CD4-positive, alpha-beta T cell treated with Interferon alpha-2 for 1 hour (primary cell): ENCODE results near the gene SLC8A1.

ENCODE experiments used
- DNase-seq, 2 donors: peaks; one replicate each; pipeline ENCODE4 v3.0.0-alpha.2; 2020 to 2022

The SLC8A1 gene

DNA sequence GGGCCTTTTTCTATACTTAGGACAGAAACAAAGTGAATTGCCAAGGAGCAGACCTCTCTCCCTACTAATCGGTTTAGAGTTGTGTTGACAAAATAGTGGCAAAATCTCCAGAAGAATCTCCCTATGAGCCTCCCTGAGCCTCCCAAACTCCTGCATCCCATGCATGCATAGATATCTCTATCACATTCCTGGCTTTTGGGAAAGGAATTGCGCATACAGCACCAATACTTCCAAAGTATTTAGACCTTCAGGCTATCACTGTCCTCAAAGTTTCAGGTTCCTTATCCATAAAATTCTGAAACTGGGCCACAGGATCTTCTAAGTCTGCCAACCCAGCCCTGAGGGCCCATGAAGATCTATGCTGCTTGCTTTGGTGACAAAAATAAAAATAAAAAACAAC lies 152.1 kb downstream of the SLC8A1 start:
- no peak for DNase-seq

DNA sequence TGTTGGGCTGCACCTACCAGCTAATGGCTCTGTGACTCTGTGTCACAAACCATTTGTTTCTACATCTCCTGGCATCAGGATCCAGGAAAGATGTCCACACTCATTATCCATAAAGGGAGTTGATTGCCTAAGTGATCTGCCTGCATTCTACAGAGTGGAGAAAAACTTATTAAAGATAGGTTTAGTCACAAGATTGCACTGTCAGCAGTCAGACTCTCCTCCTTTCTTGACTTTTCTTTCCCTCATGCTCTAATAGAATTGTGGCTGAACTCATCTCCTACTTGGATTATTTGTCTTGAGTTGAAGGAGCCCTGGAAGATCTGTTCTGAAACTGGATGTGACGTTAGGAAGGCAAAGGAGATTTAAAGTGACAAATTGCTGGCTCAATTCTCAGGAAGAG lies 152.7 kb downstream of the SLC8A1 start:
- no peak for DNase-seq

DNA sequence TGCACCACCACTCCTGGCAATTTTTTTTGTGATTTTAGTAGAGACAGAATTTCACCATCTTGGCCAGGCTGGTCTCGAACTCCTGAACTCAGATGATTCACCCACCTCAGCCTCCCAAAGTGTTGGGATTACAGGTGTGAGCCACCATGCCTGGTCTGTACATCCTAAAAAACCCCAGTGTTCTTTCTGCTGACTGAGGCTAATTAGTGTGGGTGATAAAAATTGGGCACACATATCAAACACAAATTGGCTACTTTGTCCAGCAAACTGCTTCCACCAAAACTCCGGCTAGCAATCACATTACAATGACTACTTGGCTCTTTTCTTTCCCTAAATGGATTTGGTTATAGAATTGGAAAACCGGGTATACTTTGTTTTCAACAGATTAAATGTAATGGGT lies 153.9 kb downstream of the SLC8A1 start:
- DNase-seq = no peak

DNA sequence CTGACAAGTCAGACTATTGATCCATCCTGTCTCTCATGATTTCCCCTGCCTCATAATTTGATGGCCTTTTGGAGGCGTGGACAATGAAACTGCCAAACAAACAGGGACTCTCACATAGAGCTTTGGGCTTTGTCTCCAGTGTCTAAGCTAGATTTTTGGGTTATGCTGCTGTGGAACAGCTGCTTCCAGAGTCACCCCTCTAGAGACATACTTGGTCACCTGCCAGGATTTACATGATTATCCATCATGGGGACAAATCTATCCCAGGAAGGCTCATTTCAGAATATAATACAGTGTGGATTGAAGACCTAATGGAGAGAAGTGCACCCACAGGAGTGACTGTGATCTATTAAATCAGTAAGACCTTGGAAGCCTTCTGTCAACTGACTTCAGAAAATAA lies 159.6 kb downstream of the SLC8A1 start:
- DNase-seq = no peak

DNA sequence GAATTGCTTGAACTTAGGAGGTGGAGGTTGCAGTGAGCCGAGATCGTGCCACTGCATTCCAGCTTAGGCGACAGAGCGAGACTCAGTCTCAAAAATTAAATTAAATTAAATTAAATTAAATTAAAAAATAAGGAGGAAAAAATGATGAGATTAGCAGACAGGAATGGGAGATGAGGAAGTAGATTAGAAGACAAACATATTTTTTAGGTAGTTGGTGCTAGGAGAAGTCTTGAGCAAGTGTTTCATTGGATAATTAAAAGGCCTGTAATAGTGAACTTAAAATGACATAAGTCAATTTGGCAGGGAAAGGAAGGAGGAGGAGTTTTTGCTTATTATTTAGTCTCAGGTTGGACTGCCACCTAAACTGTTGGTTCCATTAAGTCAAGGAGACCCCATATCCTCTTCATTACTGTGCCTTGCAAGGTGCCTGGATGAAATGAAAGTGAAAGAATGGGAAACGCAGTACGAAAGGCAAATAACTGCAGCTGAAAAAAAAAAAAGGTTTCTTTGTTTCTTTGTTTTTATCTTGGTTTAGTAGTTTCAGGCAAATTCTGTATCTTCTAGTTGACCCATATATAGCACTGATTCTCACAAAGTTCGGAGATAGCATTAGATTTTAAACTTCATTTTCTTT lies 162.0 kb downstream of the SLC8A1 start:
- no peak for DNase-seq

DNA sequence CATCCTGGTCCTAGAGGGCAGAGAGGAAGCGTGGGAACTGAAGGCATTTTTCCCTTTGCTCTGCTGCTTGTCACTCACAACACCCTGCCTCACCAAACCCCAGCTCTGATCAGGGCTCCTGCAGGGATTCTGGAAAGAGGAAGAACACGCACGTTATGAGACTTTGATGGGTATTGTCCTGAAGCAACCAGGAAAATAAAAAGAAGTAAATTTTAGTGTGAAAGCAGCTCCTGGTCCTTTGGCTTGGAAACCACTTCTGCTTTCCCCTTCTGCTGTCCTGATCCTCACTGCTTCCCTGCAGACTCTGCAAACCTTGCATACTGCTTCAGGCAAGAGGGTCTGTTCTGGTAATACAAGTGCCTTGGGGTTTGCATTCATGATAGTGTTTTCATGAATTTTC lies 164.1 kb downstream of the SLC8A1 start:
- DNase-seq = no peak

DNA sequence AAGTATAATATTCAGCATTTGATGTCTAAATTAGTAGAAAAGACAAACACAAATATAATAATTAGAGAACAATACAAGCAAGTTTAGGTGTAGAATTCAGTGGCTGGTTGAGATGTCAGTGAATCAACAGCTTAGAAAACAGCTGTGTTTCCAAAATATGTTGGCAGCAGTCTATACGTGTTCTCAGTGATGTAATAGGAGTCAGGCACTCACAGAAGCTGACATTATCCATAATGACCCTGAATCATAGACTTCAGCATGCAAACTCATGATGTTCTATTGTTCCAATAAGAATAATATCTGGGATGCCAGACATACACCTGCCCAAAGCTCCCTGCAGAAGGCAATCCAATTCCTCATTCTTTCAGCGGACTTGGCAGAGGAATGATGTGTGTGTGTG lies 164.7 kb downstream of the SLC8A1 start:
- DNase-seq = no peak

DNA sequence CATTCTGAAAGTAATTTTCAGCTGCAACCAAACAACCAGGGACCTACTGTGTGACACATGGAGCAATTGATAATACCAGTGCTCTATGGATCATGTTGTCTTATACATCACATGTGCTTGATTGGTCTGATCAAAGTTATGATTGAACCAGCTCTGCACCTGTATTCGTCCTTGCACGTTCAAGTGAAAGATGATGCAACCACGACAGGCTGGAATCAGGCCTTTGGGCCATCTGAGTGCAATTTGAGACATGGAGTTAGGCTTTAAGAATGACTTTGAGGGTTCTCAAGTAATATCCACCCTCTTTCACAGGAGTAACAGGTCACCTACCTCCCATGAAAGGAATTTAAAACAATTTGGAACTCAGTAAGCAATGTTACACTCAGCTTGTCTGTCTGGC lies 165.2 kb downstream of the SLC8A1 start:
- DNase-seq = no peak

DNA sequence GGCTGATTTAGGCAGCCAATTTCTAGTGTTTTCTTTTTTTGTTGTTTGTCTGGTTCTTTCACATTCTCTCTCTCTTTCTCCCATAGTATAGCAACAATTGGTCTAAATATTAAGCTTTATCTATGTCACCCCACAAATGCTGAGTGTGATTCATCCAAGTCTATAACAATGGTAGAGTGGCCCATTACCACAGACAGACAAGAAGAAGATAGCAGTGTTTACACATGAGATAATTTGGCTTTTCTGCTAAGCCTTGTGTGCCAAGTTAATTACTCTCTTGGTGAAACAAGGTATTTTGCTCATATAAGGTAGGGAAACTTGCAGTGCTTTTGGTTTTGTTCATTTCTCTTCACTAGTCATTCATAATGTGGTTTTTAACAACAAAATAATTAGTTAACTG lies 166.5 kb downstream of the SLC8A1 start:
- no peak for DNase-seq

DNA sequence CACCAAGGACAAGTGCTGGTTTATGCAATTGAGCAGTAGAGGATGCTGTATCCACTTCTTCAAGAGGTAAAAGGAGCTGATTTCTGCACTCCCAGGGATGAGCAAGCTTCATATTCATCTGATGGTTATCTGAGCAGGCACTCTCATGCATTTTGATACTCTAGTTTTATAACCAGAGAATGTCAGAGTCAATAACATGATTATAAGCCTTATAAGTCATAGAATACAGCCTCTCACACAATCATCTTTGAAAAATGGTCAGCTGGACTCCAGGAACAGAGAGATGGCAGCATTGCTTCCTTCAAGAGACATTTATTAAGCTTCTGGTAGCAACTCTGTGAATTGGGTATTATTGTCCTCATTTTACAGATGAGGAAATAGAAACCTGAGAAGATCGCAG lies 167.1 kb downstream of the SLC8A1 start:
- DNase-seq = no peak

DNA sequence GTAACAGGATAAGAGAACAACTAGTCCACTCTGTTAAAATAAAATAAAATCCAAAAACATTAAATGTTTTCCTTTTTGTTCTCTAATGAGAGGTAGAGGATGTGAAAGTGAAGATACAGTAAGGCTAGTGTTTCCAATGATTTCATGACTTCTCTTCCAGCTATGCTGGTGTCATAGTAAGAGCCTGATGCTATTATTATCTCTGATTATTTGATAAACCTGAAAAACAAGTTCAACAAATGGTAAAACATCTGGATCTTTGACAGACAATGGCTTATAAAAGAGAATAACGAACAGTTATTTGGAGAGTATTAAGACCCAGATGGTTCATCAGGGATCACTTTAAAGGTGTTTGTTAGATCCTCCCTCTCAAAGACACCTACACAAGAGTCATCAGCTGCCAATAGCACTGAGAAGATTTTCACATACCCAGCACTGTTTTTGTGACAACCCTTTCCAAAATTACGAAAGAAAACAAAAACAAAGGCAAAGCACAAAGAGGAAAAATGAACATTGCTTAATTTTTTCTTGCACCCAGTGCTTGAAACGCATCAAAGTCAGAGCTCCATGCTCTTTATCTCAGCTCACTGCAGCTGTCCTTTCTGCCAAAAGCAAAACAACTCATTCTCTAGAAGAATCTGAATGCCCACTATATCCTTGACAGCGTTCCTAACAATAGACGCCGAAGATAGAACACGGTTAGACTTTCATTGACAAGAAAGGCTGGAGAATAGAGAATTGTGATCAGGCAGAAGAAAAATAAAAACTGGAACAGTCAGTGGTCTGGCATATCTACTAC lies 168.6 kb downstream of the SLC8A1 start:
- DNase-seq = no peak

DNA sequence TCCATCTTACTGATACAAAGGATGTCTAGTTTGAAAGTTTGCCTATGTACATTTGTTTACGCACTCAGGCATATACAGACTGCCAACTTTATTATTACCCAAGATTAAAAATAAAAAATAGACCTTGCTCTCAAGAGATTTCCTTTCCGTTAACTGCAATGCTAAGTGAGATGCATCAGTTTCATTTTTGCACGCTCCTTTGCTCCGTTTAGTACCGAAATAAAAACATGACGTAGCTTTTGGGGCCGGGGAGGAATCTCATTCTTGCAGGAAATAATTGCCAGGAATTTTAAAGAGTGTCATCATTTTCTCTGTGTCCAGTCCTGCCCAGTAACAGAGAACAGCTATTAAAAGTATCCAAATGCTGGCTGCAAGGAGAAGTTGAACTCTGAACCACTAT lies 169.5 kb downstream of the SLC8A1 start:
- DNase-seq = no peak

DNA sequence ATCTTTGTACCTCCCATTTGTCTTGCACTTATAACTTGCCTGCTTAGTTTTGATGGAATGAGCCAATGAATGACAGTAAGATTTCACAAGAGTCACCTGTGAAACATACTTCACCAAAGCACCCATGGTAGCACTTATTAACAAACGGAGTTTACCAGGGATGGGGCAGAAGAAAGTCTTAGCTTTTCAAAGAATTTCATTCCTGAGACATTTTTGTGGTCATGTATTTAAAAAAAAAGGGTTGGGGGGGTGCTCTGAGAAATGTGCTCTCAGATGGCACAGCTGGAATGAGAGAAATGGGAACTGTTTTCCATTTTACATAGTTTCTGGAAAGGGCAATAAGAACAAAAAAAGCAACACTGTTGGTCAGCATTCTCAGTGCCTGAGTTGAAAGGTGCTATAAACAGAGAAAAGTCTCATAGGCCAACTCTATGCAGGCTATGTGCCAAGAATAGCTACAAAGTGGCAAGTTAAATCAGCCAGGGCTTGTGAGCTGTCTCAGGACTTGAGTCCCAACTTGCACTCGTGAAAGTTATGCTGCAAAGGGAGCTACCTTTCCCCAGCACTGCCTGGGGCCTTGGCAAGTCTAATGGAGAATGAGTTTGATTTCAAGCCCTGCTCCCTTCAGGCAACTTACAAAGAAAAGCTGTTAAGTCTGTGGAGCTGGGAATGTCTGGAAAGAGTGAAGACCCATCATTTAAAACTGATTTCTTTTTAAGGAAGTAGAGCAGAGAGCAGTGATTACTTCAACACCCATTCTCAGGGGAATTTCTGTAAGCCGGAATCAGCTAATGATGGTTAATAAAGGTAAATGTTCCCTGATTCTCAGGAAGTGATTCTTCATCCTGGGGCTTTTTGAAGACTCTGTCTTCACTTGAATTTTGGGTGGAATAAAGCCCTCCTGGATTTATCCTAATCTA lies 170.6 kb downstream of the SLC8A1 start:
- no peak for DNase-seq

DNA sequence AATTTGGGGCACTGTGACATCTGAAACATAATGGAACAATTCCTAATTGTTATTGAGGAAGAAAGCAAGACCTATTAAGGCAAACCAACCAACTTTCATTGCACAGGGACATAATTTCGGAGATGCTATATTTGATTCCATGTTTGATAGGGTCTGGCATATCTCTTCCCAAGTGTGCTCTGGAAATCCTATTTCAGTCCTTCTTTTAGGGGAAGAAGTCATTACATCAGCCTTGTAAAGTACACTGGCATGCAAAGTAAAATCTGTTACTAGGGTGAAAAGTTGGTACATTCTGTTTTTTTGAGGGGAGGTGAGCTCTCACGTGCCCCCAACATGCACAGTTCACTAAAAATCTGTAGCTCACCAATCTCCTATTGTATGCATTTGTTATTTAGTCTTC lies 172.4 kb downstream of the SLC8A1 start:
- DNase-seq = no peak

DNA sequence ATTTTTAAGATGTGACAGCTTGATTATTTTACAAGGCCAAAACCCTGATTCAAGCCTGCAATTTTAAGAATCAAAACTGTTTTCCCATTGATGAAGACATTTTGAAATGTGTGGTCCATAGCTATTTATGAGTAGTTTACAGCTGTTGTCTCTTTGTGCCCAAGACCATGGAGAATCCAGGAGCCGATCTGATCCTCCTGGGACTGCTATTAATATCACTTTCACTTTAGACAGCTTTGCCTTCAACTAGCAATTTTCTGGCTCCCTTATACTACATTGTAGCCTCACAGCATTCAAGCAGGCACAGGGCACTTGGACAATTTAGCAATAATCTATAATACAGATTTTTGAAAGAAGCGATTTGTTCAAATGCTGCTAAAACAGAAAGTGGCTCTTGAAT lies 172.9 kb downstream of the SLC8A1 start:
- no peak for DNase-seq

DNA sequence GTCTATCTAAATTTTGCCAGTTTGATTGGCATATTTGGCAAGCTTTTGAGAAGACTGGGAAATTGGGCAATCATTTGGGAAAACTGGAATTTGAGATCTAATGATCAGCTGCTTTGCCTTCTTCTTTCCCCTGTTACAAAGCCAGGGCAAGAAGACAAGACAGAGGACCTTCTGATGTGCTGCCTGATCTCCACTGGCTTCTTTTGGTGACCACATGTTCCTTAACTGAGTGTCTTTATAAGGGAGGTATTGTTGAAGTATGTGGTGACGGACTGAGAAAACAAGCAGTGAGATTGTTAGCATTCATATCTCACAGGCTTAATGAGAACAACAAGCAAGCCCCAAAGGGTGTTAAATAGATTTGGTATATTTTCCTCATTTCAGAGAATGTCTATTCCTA lies 175.8 kb downstream of the SLC8A1 start:
- DNase-seq = no peak

DNA sequence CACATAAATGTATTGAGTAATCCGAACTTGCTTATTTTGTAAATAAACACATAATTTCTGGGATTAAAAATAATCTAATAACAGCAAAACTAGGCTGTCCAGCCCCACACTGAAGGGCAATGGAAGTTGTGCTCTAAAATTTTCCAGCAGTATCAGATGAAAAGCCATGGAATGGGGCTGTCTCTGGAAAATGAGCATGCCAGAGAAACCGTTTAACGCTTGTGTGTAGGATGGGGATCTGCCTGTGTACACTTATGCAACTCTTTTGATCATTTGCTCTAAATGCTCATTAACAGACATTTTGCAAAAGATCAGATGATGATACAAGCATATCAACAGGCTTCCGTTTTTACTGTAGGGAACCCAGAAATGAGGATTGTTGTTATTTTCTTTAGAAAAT lies 177.6 kb downstream of the SLC8A1 start:
- DNase-seq = no peak

DNA sequence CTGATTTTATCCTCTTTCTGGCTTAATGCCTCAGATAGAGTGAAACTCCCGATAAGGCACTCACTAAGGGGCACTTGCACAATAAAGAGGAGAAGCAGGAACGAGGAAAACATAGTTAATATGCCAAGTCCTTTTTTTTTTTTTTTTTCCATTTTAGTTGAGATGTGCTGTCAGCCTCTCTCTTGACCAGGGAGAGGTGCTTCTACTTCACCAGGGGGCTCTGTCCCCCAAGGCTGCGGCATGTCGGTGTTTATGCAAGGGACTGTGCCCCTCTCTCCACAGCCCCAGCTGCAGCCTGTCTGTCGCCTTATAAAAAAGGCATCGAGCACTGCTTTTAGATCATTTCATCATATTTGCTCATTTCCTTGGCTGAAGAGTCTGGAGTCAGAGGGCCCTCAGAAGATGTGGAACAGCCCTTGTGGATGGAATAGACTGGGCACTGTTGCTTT lies 178.1 kb downstream of the SLC8A1 start:
- DNase-seq = no peak

DNA sequence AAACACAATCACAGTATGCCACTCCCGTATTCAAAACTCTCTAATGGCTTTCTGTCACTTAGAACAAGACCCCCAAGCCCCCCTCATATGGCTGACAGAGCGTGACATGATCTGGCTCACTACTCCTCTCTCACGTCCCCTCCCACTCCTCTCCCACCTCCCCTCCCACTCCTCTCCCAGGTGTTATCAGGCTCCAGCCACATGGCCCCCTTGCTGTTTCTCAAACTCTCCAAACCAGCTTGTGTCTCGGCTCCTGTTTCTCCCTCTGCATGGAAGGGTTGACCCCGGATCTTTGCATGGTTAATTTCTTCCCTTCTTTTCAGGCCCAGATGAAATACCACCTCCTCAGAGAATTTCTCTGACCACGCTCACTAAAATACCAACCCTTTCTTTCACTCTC lies 180.8 kb downstream of the SLC8A1 start:
- DNase-seq = no peak

DNA sequence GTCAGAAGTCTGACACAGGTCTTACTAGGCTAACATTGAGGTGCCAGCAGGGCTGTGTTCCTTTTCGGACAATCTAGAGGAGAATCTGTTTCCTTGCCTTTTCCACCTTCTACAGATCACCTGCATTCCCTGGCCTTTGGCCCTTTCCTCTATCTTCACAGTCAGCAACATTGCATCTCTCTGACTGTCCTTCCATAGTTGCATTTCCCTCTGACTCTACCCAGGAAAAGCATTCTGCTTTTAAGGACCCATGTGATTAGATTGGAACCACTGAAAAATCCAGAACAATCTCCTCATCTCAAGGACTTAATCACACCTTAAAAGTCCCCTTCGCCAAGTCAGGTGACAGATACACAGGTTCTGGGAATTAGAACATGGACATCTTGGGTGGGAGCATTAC lies 181.5 kb downstream of the SLC8A1 start:
- DNase-seq = no peak

DNA sequence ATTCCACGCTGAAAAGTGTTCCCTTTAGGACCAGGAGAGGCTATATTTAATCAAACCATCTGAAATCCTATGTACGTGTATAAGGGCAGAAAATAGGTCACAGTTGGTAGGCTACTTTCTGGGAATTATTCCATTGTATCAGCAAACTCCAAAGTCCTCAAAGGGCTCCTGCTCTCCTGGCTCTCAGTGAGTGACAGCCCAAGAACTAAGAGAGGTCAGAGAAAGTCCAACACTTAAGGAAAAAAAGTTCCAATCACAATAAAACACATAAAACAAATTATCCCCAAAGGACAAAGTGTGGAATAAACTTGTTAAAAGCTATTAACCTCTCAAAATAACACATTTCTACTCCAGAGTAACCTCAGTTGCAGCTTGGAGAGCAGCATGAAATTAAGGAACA lies 183.3 kb downstream of the SLC8A1 start:
- no peak for DNase-seq

DNA sequence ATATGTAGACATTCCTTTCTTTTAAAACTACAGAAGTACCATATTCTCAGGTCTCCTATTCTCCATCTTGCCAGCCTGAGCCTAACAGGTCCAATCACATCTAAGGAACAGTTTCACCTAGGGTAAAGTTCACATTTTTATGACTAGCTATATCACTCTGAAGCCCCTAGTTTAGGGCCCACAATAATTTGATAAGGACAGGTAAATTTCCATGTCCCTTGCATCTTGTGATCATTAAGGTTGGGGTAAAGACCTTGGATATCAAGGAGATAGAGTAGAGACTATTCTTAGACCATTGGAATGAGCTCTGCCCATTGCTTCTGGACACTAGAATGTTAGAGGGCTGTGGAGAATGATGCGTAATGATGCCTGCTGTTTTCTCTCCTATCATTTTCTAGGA lies 185.7 kb downstream of the SLC8A1 start:
- no peak for DNase-seq

DNA sequence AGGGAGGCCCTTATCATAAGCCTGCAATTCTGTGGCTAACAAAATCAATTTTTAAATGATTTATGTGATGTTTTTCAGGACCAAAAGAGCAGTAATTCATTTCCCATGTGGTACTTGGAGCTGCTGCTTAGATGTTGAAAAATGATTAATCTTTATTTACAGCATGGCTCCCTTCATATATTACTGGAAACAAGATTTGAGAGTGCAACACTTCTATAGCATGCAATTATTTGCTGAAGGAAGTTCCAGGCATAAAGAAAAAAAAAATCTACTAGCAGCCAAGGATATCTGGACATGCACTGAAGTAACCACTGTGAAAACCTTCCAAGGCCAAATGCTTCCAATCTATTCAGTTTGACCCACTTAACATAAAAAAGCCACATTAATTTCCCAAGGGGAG lies 186.3 kb downstream of the SLC8A1 start:
- no peak for DNase-seq

DNA sequence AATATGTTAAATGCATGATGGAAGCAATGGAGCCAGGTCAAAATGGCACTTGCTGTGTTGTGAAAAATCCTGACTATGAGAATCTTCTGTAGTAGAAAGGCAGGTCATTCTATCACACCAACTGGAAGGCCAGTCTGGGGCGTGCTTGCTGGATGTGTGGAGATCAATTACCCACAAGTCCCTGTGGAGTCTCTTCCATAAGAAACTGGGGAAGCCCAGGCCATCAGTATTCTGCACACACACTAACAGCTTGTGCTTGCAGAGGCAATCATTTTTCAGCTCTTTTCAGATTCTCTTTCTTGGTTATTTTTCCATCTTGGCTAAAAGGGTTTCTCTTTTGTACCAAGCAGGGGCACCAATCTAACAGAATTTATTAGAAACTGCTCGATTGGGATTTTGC lies 190.8 kb downstream of the SLC8A1 start:
- DNase-seq = no peak
